Neural cell (in vitro differentiated cells): Measurements from ENCODE around the gene RBBP6. TPM values are rescaled to one million over a fixed set of nuclear protein-coding genes. Genes with fewer than 3 reads are reported as not detected.
A peak's percentile ranks its signal among the peaks of the same experiment; 100 is the strongest.

Experiments used
- H2AFZ ChIP-seq: fragments of 200-600, 300-800 bp; sonication (generic), shearing (Covaris generic); 2 replicates; pipeline ENCODE4 v1.6.0; 2014; ENCODE audit warnings: low read depth, mild to moderate bottlenecking, antibody characterized with exemption, low read length, moderate library complexity
- H3F3A ChIP-seq: fragments of 200-600 bp; shearing (Covaris generic); 2 replicates; pipeline ENCODE4 v1.6.1; 2016; ENCODE audit warnings: mild to moderate bottlenecking, moderate library complexity, mixed read lengths, antibody characterized with exemption, low read length; ENCODE audit not compliant: insufficient read depth, poor library complexity, severe bottlenecking
- H3K27ac ChIP-seq: fragments of 200-600, 300-800 bp; sonication (generic), shearing (Covaris generic); 2 replicates; pipeline ENCODE4 v1.5.1; 2014; ENCODE audit warnings: mild to moderate bottlenecking, low read length, moderate library complexity
- H3K27me3 ChIP-seq: fragments of 300-800, 200-600 bp; sonication (generic), shearing (Covaris generic); 2 replicates; pipeline ENCODE4 v1.6.0; 2014; ENCODE audit warnings: mild to moderate bottlenecking, low read depth, low read length, moderate library complexity; ENCODE audit not compliant: insufficient read depth
- H3K36me3 ChIP-seq: fragments of 300-800, 200-600 bp; sonication (generic), shearing (Covaris generic); 2 replicates; pipeline ENCODE4 v1.5.1; 2014; ENCODE audit warnings: mild to moderate bottlenecking, antibody characterized with exemption, low read length, moderate library complexity; ENCODE audit not compliant: insufficient read depth
- H3K4me2 ChIP-seq: fragments of 300-800, 200-600 bp; sonication (generic), shearing (Covaris generic); 2 replicates; pipeline ENCODE4 v1.6.0; 2014; ENCODE audit warnings: mild to moderate bottlenecking, low read length
- H3K4me3 ChIP-seq: fragments of 300-800, 200-600 bp; sonication (generic), shearing (Covaris generic); 2 replicates; pipeline ENCODE4 v1.5.1; 2014; ENCODE audit warnings: mild to moderate bottlenecking, low read length, moderate library complexity
- H3K79me2 ChIP-seq: fragments of 200-600 bp; shearing (Covaris generic); replicated peaks from 2 replicates; pipeline ENCODE4 v1.6.0; 2014; ENCODE audit warnings: mild to moderate bottlenecking, low read length, moderate library complexity; ENCODE audit not compliant: insufficient read depth
- H3K9ac ChIP-seq: fragments of 300-800, 200-600 bp; sonication (generic), shearing (Covaris generic); 2 replicates; pipeline ENCODE4 v1.6.1; 2016; ENCODE audit warnings: mild to moderate bottlenecking, low read length, mixed read lengths
- H3K9me2 ChIP-seq: fragments of 200-600 bp; shearing (Covaris generic); 2 replicates; pipeline ENCODE4 v1.6.1; 2016; ENCODE audit warnings: mild to moderate bottlenecking, low read length, mixed read lengths; ENCODE audit not compliant: insufficient read depth
- H3K9me3 ChIP-seq: fragments of 200-600, 300-800 bp; sonication (generic), shearing (Covaris generic); 2 replicates; pipeline ENCODE4 v1.6.1; 2016; ENCODE audit warnings: mild to moderate bottlenecking, mixed run types, low read length, moderate library complexity, mixed read lengths
- H4K20me1 ChIP-seq: fragments of 200-600 bp; shearing (Covaris generic); 2 replicates; pipeline ENCODE4 v1.6.1; 2016; ENCODE audit warnings: mild to moderate bottlenecking, mixed run types; ENCODE audit not compliant: insufficient read depth
- CTCF ChIP-seq: fragments of 450-650 bp; IDR thresholded peaks from 2 replicates; pipeline ENCODE4 v1.5.1; 2014; ENCODE audit warnings: antibody characterized with exemption, mild to moderate bottlenecking, moderate library complexity; ENCODE audit not compliant: poor library complexity, severe bottlenecking
- EP300 ChIP-seq: fragments of 450-650 bp; conservative IDR thresholded peaks from 2 replicates; pipeline ENCODE4 v1.6.1; 2014; ENCODE audit warnings: antibody characterized with exemption, mild to moderate bottlenecking, moderate library complexity; ENCODE audit not compliant: poor library complexity, severe bottlenecking
- EZH2 ChIP-seq: fragments of 200-600, 300-800 bp; shearing (Covaris generic), sonication (generic); IDR thresholded peaks from 2 replicates; pipeline ENCODE4 v1.6.1; 2014; ENCODE audit warnings: antibody characterized with exemption, low read length, borderline replicate concordance, mild to moderate bottlenecking; ENCODE audit not compliant: insufficient read depth, poor library complexity, severe bottlenecking
- MXI1 ChIP-seq: fragments of 450-650 bp; conservative IDR thresholded peaks from 2 replicates; pipeline ENCODE4 v1.6.1; 2014; ENCODE audit warnings: antibody characterized with exemption, mild to moderate bottlenecking; ENCODE audit not compliant: poor library complexity, severe bottlenecking
- POLR2AphosphoS5 ChIP-seq: IDR thresholded peaks from 2 replicates; pipeline ENCODE4 v1.6.1; 2012
- RAD21 ChIP-seq: fragments of 450-650 bp; conservative IDR thresholded peaks from 2 replicates; pipeline ENCODE4 v1.6.1; 2014; ENCODE audit warnings: antibody characterized with exemption, mild to moderate bottlenecking, moderate library complexity
- REST ChIP-seq: IDR thresholded peaks from 2 replicates; pipeline ENCODE4 v1.6.1; 2012; ENCODE audit warnings: borderline replicate concordance
- SMC3 ChIP-seq: fragments of 450-650 bp; conservative IDR thresholded peaks from 2 replicates; pipeline ENCODE4 v1.6.1; 2014; ENCODE audit warnings: antibody characterized with exemption, mild to moderate bottlenecking, moderate library complexity; ENCODE audit not compliant: poor library complexity
- polyA plus RNA-seq: library from polyadenylated mRNA; depleted of rRNA; stranded (reverse); fragments of >200 nt; gene quantifications from 2 replicates; pipeline ENCODE4 v1.2.3, GENCODE V29; 2014

RBBP6 gene
- polyA plus RNA-seq, 1 donor from 2014 or later = 75.5 TPM

- TF ChIP-seq MXI1 = no peak
- peak; percentile 77 for TF ChIP-seq SMC3
- peak; percentile 81 for TF ChIP-seq RAD21
- no peak for TF ChIP-seq EZH2
- TF ChIP-seq CTCF = peak; percentile 75
- no peak for TF ChIP-seq REST
- Histone ChIP-seq H3F3A (no peaks in the 10 kb centered on the region), H3K36me3 (no peaks in the 10 kb centered on the region), H3K79me2 (no peaks in the 10 kb centered on the region), H3K27me3 (no peaks in the 10 kb centered on the region), H3K9me2 (no peaks in the 10 kb centered on the region), H4K20me1 (no peaks in the 10 kb centered on the region), H3K9ac (no peak overlapping the region), H3K4me3 (no peak overlapping the region), H2AFZ (no peak overlapping the region), H3K4me2 (no peak overlapping the region), H3K9me3 (no peaks in the 10 kb centered on the region), H3K27ac (no peak overlapping the region)
Observed at GRCh38 chr16:24580665-24581064, 41.3 kb downstream of the RBBP6 start.

- H3K9ac ChIP-seq = no peak overlapping the region
- no peak overlapping the region for H3K27ac ChIP-seq
- no peak for TF ChIP-seq REST
- TF ChIP-seq CTCF = no peak
- no peak for TF ChIP-seq EP300
- TF ChIP-seq POLR2AphosphoS5 = no peak
- H3K9me2 ChIP-seq = no peaks in the 10 kb centered on the region
- H4K20me1 ChIP-seq = no peaks in the 10 kb centered on the region
- H3K4me3 ChIP-seq = no peak overlapping the region
- H3K79me2 ChIP-seq = no peaks in the 10 kb centered on the region
- H3F3A ChIP-seq = no peaks in the 10 kb centered on the region
- no peaks in the 10 kb centered on the region for H3K27me3 ChIP-seq
- no peak overlapping the region for H3K4me2 ChIP-seq
- no peak overlapping the region for H2AFZ ChIP-seq
- H3K36me3 ChIP-seq = no peaks in the 10 kb centered on the region
- no peaks in the 10 kb centered on the region for H3K9me3 ChIP-seq
Observed at GRCh38 chr16:24583494-24583893, 44.1 kb downstream of the RBBP6 start.
